Measurements from ENCODE around the gene ROBO4.

- no peak for TF ChIP-seq EZH2 (IDR thresholded peaks at IDR 0.05; ENCODE audit: low read length, unreplicated experiment)
- no peak for TF ChIP-seq CTCF (conservative IDR thresholded peaks at IDR 0.05; ENCODE audit: low read depth, low read length)
These were observed 2.8 kb upstream of the ROBO4 start for GRCh38 chr11:124900464-124900863.
